Astrocyte (in vitro differentiated cells and primary cell): Measurements from ENCODE around the gene RIMS4. TPM values are rescaled to one million over a fixed set of nuclear protein-coding genes. Genes with fewer than 3 reads are reported as not detected.

Source experiments
- DNase-seq: peaks from one replicate; pipeline ENCODE4 v3.0.0-alpha.2; 2010; ENCODE audit warnings: low read depth
- FAIRE-seq: peaks from 2 replicates; lab custom pipeline; 2011; peaks lifted over from hg19 to GRCh38; lab: Jason Lieb, UNC
- H2AFZ ChIP-seq: 2 replicates; pipeline ENCODE4 v1.6.0; 2012; ENCODE audit warnings: low read depth, low read length, inconsistent platforms
- H3K27ac ChIP-seq: 2 replicates; pipeline ENCODE4 v1.5.1; 2011; ENCODE audit warnings: low read depth, low read length, inconsistent platforms
- H3K27me3 ChIP-seq: 2 replicates; pipeline ENCODE4 v1.6.0; 2011; ENCODE audit warnings: low read length, inconsistent platforms; ENCODE audit not compliant: insufficient read depth
- H3K36me3 ChIP-seq: 2 replicates; pipeline ENCODE4 v1.5.1; 2011; ENCODE audit warnings: low read length, inconsistent platforms; ENCODE audit not compliant: insufficient read depth
- H3K4me1 ChIP-seq: 2 replicates; pipeline ENCODE4 v1.5.1; 2011; ENCODE audit warnings: low read length, inconsistent platforms; ENCODE audit not compliant: insufficient read depth
- H3K4me2 ChIP-seq: 2 replicates; pipeline ENCODE4 v1.6.0; 2012; ENCODE audit warnings: low read length, inconsistent platforms
- H3K4me3 ChIP-seq: 2 replicates; pipeline ENCODE4 v1.5.1; 2011; ENCODE audit warnings: low read depth, mild to moderate bottlenecking, low read length, inconsistent platforms; ENCODE audit not compliant: insufficient read depth
- H3K79me2 ChIP-seq: 2 replicates; pipeline ENCODE4 v1.6.0; 2012; ENCODE audit warnings: mild to moderate bottlenecking, low read length, inconsistent platforms; ENCODE audit not compliant: insufficient read depth
- H3K9ac ChIP-seq: 2 replicates; pipeline ENCODE4 v1.6.0; 2012; ENCODE audit warnings: mild to moderate bottlenecking, low read length, inconsistent platforms
- H3K9me3 ChIP-seq: 2 replicates; pipeline ENCODE4 v1.5.1; 2012; ENCODE audit warnings: low read depth, mild to moderate bottlenecking, low read length, inconsistent platforms; ENCODE audit not compliant: insufficient read depth
- H4K20me1 ChIP-seq: 2 replicates; pipeline ENCODE4 v1.6.0; 2012; ENCODE audit warnings: low read length, inconsistent platforms; ENCODE audit not compliant: insufficient read depth
- H3K27ac Mint-ChIP-seq: one replicate; pipeline ENCODE4 v1.8.0; 2021; ENCODE audit warnings: mild to moderate bottlenecking, mixed read lengths; ENCODE audit not compliant: unreplicated experiment
- H3K27me3 Mint-ChIP-seq: one replicate; pipeline ENCODE4 v1.8.0; 2021; ENCODE audit warnings: low read depth, mixed read lengths; ENCODE audit not compliant: unreplicated experiment
- H3K36me3 Mint-ChIP-seq: one replicate; pipeline ENCODE4 v1.8.0; 2021; ENCODE audit warnings: low read depth, mixed read lengths; ENCODE audit not compliant: unreplicated experiment
- H3K4me1 Mint-ChIP-seq: one replicate; pipeline ENCODE4 v1.8.0; 2021; ENCODE audit warnings: low read depth, mixed read lengths; ENCODE audit not compliant: unreplicated experiment
- H3K4me3 Mint-ChIP-seq: one replicate; pipeline ENCODE4 v1.8.0; 2021; ENCODE audit warnings: mild to moderate bottlenecking, moderate library complexity, mixed read lengths; ENCODE audit not compliant: unreplicated experiment
- H3K9me3 Mint-ChIP-seq: one replicate; pipeline ENCODE4 v1.8.0; 2021; ENCODE audit warnings: mild to moderate bottlenecking, mixed read lengths; ENCODE audit not compliant: unreplicated experiment
- CTCF ChIP-seq: IDR thresholded peaks from 2 replicates; pipeline ENCODE4 v1.5.1; 2011; ENCODE audit warnings: low read depth, mild to moderate bottlenecking, inconsistent platforms, low read length, moderate library complexity; ENCODE audit not compliant: insufficient read depth
- EZH2 ChIP-seq: IDR thresholded peaks from 2 replicates; pipeline ENCODE4 v1.6.1; 2012; ENCODE audit warnings: mild to moderate bottlenecking, low read length, inconsistent platforms; ENCODE audit not compliant: insufficient read depth
- total RNA-seq: library from RNA; stranded (reverse); gene quantifications from 2 replicates; pipeline ENCODE4 v1.2.1, GENCODE V29; 2021

Gene RIMS4
- total RNA-seq, 1 donor from 2014 or later, result 0.48 TPM

GRCh38 chr20:44770484-44771171 lies 39.7 kb downstream of the RIMS4 start:
- TF ChIP-seq EZH2 (no peak), CTCF (no peak)
- Histone ChIP-seq H3K27ac (no peak overlapping the region), H2AFZ (no peak overlapping the region), H3K9ac (no peak overlapping the region), H3K9me3 (no peaks in the 10 kb centered on the region), H4K20me1 (no peaks in the 10 kb centered on the region), H3K4me1 (no peaks in the 10 kb centered on the region), H3K36me3 (no peaks in the 10 kb centered on the region), H3K4me2 (no peak overlapping the region), H3K27me3 (peaks cover 14% of the 10 kb centered on the region), H3K79me2 (no peaks in the 10 kb centered on the region), H3K4me3 (no peak overlapping the region)
- DNase-seq (no peak), FAIRE-seq (no peak)
- Mint-ChIP-seq H3K4me1 (peaks cover 9% of the 10 kb centered on the region), H3K27me3 (peaks cover 25% of the 10 kb centered on the region), H3K27ac (no peak overlapping the region), H3K9me3 (no peaks in the 10 kb centered on the region), H3K36me3 (no peaks in the 10 kb centered on the region), H3K4me3 (no peak overlapping the region)

DNA sequence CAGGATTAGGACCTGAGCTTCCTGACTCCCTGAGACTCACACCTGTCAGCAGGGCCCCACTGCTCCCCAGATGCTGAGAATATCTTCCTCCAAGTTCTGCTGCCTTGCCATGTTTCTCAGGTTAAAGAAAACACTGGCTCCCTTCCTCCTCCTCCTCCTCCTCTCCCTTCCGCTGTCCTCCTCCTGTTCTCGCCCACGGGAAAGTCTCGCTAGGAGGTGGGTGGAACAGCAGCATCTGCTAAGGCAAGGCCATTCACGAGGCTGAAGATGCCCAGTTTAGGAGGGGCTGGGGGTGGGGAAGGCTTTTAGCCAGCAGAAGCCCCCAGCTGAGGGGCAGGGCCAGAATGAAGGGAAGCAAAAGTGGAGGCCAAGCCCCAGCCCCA lies 40.9 kb downstream of the RIMS4 start:
- Histone ChIP-seq H3K9me3 (no peaks in the 10 kb centered on the region), H3K79me2 (no peaks in the 10 kb centered on the region), H3K27me3 (peaks cover 17% of the 10 kb centered on the region), H3K27ac (no peak overlapping the region), H3K9ac (no peak overlapping the region), H3K4me3 (no peak overlapping the region), H2AFZ (no peak overlapping the region), H3K36me3 (no peaks in the 10 kb centered on the region), H3K4me2 (no peak overlapping the region), H3K4me1 (no peaks in the 10 kb centered on the region), H4K20me1 (no peaks in the 10 kb centered on the region)
- H3K27ac Mint-ChIP-seq, result no peak overlapping the region
- no peak for FAIRE-seq
- peaks cover 25% of the 10 kb centered on the region for H3K27me3 Mint-ChIP-seq
- no peaks in the 10 kb centered on the region for H3K9me3 Mint-ChIP-seq
- no peak for TF ChIP-seq EZH2
- TF ChIP-seq CTCF, result no peak
- H3K4me1 Mint-ChIP-seq, result peaks cover 11% of the 10 kb centered on the region
- no peaks in the 10 kb centered on the region for H3K36me3 Mint-ChIP-seq
- no peak for DNase-seq
- H3K4me3 Mint-ChIP-seq, result no peak overlapping the region

DNA sequence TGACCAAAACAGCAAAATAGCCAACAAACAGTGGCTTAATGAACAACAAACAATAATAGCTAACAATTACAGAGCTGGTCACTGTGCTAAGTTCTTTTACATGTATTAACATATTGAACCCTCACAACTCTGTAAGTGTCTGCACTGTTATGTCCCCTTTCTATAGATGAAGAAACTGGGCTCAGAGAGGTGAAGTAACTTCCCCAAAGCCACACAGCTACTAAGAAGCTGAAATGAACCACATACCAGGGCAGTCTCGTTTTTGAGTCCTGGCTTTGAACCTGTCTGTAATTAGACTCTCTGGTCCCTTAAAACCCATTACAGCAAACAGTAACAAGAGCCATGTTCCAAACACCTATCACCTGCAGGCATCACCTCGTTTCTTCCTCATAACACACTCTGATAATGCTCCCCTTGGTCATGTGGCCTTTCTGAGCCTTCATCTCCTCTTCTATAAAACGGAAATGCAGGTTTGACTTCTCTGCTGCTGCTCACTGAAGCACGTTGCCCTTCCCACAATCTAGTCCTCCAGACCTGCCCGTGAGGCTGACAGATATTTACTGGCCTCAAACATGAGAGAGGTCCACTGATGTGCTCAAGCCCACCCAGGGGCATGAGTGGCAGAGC lies 41.4 kb downstream of the RIMS4 start:
- Mint-ChIP-seq H3K4me1 (peaks cover 11% of the 10 kb centered on the region), H3K4me3 (no peak overlapping the region), H3K36me3 (no peaks in the 10 kb centered on the region), H3K9me3 (no peaks in the 10 kb centered on the region), H3K27me3 (peaks cover 25% of the 10 kb centered on the region), H3K27ac (no peak overlapping the region)
- no peaks in the 10 kb centered on the region for H3K79me2 ChIP-seq
- no peak overlapping the region for H3K4me3 ChIP-seq
- H3K9me3 ChIP-seq, result no peaks in the 10 kb centered on the region
- DNase-seq (no peak), FAIRE-seq (no peak)
- no peak overlapping the region for H3K4me2 ChIP-seq
- no peak overlapping the region for H2AFZ ChIP-seq
- H3K36me3 ChIP-seq, result no peaks in the 10 kb centered on the region
- TF ChIP-seq CTCF, result no peak
- no peak for TF ChIP-seq EZH2
- H4K20me1 ChIP-seq, result no peaks in the 10 kb centered on the region
- H3K27ac ChIP-seq, result no peak overlapping the region
- H3K27me3 ChIP-seq, result peaks cover 19% of the 10 kb centered on the region
- H3K9ac ChIP-seq, result no peak overlapping the region
- H3K4me1 ChIP-seq, result no peaks in the 10 kb centered on the region
